K562 (cell line): Measurements from ENCODE around the gene PIK3CG. TPM values are rescaled to one million over a fixed set of nuclear protein-coding genes. Genes with fewer than 3 reads are reported as not detected.

Source experiments
- CTBP1 ChIP-seq: fragments of 450-650 bp; IDR thresholded peaks from 2 replicates; pipeline ENCODE4 v1.6.1; 2016; ENCODE audit warnings: borderline replicate concordance
- EP400 ChIP-seq: fragments of 450-650 bp; IDR thresholded peaks from 2 replicates; pipeline ENCODE4 v1.6.1; 2017; ENCODE audit warnings: antibody characterized with exemption, mild to moderate bottlenecking, moderate library complexity
- FOXJ2 ChIP-seq: fragments of 200-800 bp; sonication (Bioruptor generic); IDR thresholded peaks from 2 replicates; pipeline ENCODE4 v1.6.1; 2016; ENCODE audit warnings: missing genetic modification characterization, missing compliant biosample characterization
- RBM25 ChIP-seq: fragments of 200-400 bp; formaldehyde crosslinking; IDR thresholded peaks from 2 replicates; pipeline ENCODE4 v1.6.1; 2018; ENCODE audit warnings: low read length, low read depth, moderate library complexity; ENCODE audit not compliant: severe bottlenecking
- RFX5 ChIP-seq: IDR thresholded peaks from 2 replicates; pipeline ENCODE4 v1.6.1; 2011; ENCODE audit warnings: low read depth, mild to moderate bottlenecking, improper control_type of control experiment, low read length
- SMAD1 ChIP-seq: fragments of 150-350 bp; IDR thresholded peaks from 2 replicates; pipeline ENCODE4 v1.6.1; 2014; ENCODE audit warnings: low read length, low read depth; ENCODE audit not compliant: partially characterized antibody
- USF1 ChIP-seq: sonication (generic); formaldehyde crosslinking; IDR thresholded peaks from 2 replicates; pipeline ENCODE4 v1.9.0; 2022; ENCODE audit warnings: mild to moderate bottlenecking, missing genetic modification reagents
- YY1 ChIP-seq, 3 experiments: IDR thresholded peaks; 2 replicates each; pipeline ENCODE4 v1.6.1; 2011; ENCODE audit warnings: low read length in 2 of 3, mild to moderate bottlenecking in 2 of 3, moderate library complexity in 2 of 3, borderline replicate concordance in 1 of 3, control low read depth in 1 of 3, low read depth in 1 of 3; ENCODE audit not compliant: insufficient read depth in 3 of 3, insufficient replicate concordance in 2 of 3, control insufficient read depth in 1 of 3, insufficient read length in 1 of 3; ENCODE audit errors: extremely low read depth in 1 of 3
- ZNF318 ChIP-seq, 2 experiments: fragments of 450-650 bp; IDR thresholded peaks; 2 replicates each; pipeline ENCODE4 v1.6.1; 2016; ENCODE audit warnings: mild to moderate bottlenecking in 2 of 2, borderline replicate concordance in 1 of 2, low read depth in 1 of 2, moderate library complexity in 1 of 2
- ZNF696 ChIP-seq: fragments of 250-450 bp; sonication (Bioruptor Pico); conservative IDR thresholded peaks from 2 replicates; pipeline ENCODE4 v1.4.0; 2020; ENCODE audit warnings: mild to moderate bottlenecking, moderate library complexity
- polyA plus RNA-seq, 8 experiments: library from polyadenylated mRNA; depleted of rRNA in 4 of 8; stranded (reverse) in 5 of 8; unstranded in 3 of 8; fragments of >200 nt; fragmentation: Nextera tagmentation in 2 of 8; fragmentation: Illumina TruSeq in 1 of 8; extraction: Ambion mirVana in 2 of 8; extraction: Trizol in 1 of 8; gene quantifications; 2 replicates each; pipeline versions ENCODE4 v1.2.1 to v1.2.3, GENCODE V29; 2011 to 2014; ENCODE audit warnings: inconsistent platforms in 1 of 8, missing spikeins in 1 of 8
- total RNA-seq, 7 experiments: library from RNA; depleted of rRNA in 6 of 7; stranded (reverse); fragments of >200 nt in 6 of 7; fragmentation: Illumina TruSeq in 2 of 7; extraction: Trizol in 2 of 7; gene quantifications; 2 replicates each; pipeline versions ENCODE4 v1.2.1 to v1.2.3, GENCODE V29; 2011 to 2021; ENCODE audit warnings: low replicate concordance in 1 of 7
- TF ChIP-seq, protein P1 (sequence below): sonication (generic); formaldehyde crosslinking; IDR thresholded peaks from 2 replicates; pipeline ENCODE4 v1.8.0; 2022; ENCODE audit warnings: mild to moderate bottlenecking, missing genetic modification reagents, borderline replicate concordance
- TF ChIP-seq, protein P2 (sequence below), 2 experiments: fragments of 450-650 bp in 1 of 2; sonication (generic) in 1 of 2; formaldehyde crosslinking in 1 of 2; IDR thresholded peaks in 1 of 2; conservative IDR thresholded peaks in 1 of 2; 2 replicates each; pipeline versions ENCODE4 v1.6.1 to v1.8.1; 2016 to 2023; ENCODE audit warnings: mild to moderate bottlenecking in 2 of 2, moderate library complexity in 2 of 2, inconsistent platforms in 1 of 2, missing genetic modification reagents in 1 of 2

PIK3CG gene
- total and polyA plus RNA-seq, 9 of the 15 experiments (the other 6 are each of a cell fraction or from before 2014, with no cell fraction given) = 5.3 to 42.5 (median 29.0) TPM

GRCh38 chr7:106871793-106872571, 6.9 kb downstream of the PIK3CG start (continued):
- peak in 1 of 2 experiments; percentile 7; a peak in 1 of 4 replicates for TF ChIP-seq ZNF318 (IDR thresholded peaks at IDR 0.05; ENCODE audit: borderline replicate concordance in 1 of 2, low read depth in 1 of 2)
- no peak for TF ChIP-seq ZNF696 (CRISPR knock-in tag)
- TF ChIP-seq EP400 = no peak; the same call in 1 of the 2 replicates
- TF ChIP-seq, protein P1, sequence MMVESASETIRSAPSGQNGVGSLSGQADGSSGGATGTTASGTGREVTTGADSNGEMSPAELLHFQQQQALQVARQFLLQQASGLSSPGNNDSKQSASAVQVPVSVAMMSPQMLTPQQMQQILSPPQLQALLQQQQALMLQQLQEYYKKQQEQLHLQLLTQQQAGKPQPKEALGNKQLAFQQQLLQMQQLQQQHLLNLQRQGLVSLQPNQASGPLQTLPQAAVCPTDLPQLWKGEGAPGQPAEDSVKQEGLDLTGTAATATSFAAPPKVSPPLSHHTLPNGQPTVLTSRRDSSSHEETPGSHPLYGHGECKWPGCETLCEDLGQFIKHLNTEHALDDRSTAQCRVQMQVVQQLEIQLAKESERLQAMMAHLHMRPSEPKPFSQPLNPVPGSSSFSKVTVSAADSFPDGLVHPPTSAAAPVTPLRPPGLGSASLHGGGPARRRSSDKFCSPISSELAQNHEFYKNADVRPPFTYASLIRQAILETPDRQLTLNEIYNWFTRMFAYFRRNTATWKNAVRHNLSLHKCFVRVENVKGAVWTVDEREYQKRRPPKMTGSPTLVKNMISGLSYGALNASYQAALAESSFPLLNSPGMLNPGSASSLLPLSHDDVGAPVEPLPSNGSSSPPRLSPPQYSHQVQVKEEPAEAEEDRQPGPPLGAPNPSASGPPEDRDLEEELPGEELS (CRISPR knock-in tag) = no peak
- peak; percentile 46 for TF ChIP-seq SMAD1
- no peak for TF ChIP-seq RFX5
- TF ChIP-seq, protein P2, sequence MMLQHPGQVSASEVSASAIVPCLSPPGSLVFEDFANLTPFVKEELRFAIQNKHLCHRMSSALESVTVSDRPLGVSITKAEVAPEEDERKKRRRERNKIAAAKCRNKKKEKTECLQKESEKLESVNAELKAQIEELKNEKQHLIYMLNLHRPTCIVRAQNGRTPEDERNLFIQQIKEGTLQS (IDR thresholded peaks at IDR 0.05) = peak; percentile 85
- TF ChIP-seq, protein P2 (CRISPR knock-in tag; conservative IDR thresholded peaks at IDR 0.05) = peak; percentile 29; the same call in 1 of the 2 replicates
- TF ChIP-seq YY1 (IDR thresholded peaks at IDR 0.05; ENCODE audit: borderline replicate concordance in 1 of 3, control insufficient read depth in 1 of 3, extremely low read depth in 1 of 3, insufficient read depth in 3 of 3, insufficient read length in 1 of 3, insufficient replicate concordance in 2 of 3, low read depth in 1 of 3, low read length in 2 of 3) = no peak
- no peak for TF ChIP-seq USF1 (CRISPR knock-in tag)
- TF ChIP-seq RBM25 = no peak
- TF ChIP-seq FOXJ2 (tag) = peak; percentile 84
- peak; percentile 87 for TF ChIP-seq CTBP1
